Activated CD8-positive, alpha-beta memory T cell treated with anti-CD3 and anti-CD28 coated beads, Interleukin-2, amount 50 U/mL, for 4 hours (primary cell): ENCODE results near the gene SORCS3.

Source experiments
- DNase-seq: peaks from one replicate; pipeline ENCODE4 v3.0.0-alpha.2; 2020

Gene SORCS3

GRCh38 chr10:105139363-105139896, 498.3 kb downstream of the SORCS3 start:
- no peak for DNase-seq

GRCh38 chr10:105140600-105140999, 499.5 kb downstream of the SORCS3 start:
- no peak for DNase-seq

DNA sequence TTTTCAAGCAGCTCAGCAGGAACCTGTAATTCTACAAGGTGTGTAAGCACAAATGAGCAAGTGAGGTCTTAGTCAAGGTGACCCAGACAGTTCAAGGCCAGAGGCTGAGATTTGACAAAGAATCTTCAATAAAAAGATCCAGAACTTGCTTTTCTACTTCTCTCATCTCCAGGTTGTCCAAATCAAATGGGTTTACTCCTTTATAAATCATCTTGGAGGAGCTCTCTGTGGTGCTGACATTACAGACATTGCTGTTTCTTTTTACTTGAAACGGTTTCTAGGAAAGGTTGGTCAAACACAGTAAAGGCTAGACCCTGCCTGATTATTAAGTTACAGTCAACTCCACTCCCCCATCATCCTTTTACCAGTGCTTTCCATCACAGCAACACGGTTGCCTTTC, 504.6 kb downstream of the SORCS3 start:
- DNase-seq, result no peak

- no peak for DNase-seq
These were observed 505.3 kb downstream of the SORCS3 start for GRCh38 chr10:105146436-105146835.

DNA sequence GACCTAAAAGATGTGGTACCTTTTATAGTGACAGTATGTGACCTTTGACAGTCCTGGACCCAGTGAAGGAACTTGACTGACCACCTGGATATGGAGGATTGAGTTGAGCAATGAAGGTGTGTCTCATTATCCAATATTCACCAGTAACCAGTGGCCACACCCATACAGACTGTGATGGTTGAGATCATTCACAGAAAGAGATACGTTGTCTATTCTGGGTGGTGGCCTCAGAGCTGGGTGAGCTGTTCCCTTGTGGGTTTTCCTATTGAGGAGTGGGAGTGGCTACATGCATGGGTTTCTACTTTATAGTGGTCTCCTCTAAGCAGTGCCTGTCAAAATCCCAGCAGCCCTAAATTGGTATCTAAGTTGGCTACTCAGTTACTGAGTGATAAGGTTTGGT, 507.4 kb downstream of the SORCS3 start:
- DNase-seq, result no peak

DNA sequence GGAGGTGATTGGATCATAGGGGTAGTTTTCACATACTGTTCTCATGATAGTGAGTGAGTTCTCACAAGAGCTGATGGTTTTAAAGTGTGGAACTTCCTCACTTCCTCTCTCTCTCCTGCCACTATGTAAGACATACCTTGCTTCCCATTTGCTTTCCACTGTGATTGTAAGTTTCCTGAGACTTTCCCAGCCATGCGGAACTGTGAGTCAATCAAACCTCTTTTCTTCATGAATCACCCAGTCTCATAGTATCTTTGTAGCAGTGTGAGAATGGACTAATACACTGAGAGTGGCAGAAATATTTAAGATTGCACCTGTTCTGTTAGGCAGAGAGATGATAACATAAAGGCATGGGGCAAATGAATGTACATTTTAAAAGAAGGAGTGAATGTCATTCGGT, 507.8 kb downstream of the SORCS3 start:
- no peak for DNase-seq

GRCh38 chr10:105149371-105149891, 508.3 kb downstream of the SORCS3 start:
- DNase-seq, result no peak

DNA sequence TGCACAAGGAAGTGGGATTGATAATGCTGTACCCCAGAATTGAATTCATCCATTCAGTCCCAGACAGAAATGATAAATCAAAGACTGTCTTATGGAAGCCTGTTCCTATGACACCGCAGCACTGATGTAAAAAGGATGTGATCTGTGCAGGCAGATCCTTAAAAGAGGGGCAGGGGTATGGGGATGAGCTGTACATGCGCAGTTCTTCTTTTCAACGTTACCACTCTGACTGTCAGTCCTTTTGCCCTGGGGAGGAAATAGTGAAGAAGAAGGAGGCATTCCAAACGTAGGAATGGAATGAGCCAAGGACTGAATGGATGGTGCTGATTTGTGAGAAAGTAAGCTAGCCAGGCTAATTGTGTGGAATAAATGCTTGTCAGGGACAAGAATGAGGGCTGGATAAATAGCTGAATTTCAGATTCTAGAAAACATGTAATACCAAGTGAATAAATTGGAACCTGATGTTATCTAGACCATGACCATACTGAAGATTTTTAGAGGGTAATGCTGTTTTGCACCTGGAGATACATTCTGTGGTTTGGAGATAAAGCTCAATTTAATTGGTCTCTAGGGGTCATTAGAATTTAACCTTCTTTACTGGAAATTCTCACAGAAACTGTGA, 509.3 kb downstream of the SORCS3 start:
- no peak for DNase-seq

DNA sequence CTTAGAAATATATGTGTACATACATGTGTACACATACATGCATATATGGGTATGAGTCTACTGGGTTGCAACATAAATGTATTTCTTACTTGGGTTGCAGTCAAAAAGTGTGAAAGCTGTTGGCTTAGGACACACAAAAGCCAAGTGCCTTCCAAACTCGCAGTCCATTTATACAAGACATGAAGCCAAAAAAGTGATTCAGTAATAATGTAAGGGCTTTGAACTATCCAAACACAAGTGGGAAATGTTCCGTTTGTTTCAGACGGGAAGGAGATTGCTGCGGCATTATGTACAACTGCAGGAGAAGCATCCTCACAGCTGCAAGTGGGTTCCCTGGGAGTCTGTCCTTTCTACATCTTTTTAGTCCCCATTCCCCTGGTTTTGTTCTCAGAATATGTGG, 513.6 kb downstream of the SORCS3 start:
- DNase-seq, result no peak

GRCh38 chr10:105159268-105159667, 518.2 kb downstream of the SORCS3 start:
- no peak for DNase-seq

- DNase-seq, result no peak
These were observed 520.1 kb downstream of the SORCS3 start for GRCh38 chr10:105161149-105161548.

- no peak for DNase-seq
These were observed 520.7 kb downstream of the SORCS3 start for GRCh38 chr10:105161767-105162166.

- no peak for DNase-seq
These were observed 529.4 kb downstream of the SORCS3 start for GRCh38 chr10:105170521-105170920.

DNA sequence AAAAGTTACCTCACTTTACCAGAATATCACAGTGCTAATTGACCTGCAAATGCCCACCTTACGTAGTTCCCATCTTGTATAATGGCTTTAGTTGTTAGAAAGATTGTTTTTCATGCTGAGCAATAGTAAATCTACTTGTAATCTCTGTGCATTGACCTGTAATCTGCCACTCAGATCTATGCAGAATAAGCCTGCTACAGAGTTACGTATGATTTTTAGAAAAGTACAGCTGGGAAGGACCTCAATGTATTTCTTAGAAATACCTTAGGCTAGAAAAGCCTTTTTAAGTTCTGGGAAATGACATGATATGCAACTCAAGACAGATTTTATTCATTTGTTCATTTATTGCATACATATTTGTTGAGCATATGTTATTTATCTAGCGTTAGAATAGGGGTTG, 530.9 kb downstream of the SORCS3 start:
- no peak for DNase-seq

DNA sequence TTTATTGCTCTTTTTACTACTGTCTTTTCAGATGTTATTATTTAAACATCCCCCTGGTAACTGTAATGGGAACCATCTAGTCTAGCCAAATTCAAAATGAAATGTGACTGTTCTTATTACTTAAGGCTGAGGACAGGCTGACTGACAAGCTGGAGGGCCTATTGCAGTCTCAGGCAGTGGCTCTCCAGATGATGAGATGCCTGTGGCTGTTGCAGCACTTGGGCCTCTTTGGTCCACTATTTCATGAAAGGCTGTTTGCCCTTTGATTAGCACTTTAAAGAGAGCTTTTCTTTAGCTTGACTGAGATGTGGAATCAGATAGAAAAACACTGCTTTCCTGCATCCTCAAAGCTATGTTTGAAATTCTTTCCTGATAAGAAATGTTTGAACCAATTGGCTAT, 540.5 kb downstream of the SORCS3 start:
- no peak for DNase-seq

DNA sequence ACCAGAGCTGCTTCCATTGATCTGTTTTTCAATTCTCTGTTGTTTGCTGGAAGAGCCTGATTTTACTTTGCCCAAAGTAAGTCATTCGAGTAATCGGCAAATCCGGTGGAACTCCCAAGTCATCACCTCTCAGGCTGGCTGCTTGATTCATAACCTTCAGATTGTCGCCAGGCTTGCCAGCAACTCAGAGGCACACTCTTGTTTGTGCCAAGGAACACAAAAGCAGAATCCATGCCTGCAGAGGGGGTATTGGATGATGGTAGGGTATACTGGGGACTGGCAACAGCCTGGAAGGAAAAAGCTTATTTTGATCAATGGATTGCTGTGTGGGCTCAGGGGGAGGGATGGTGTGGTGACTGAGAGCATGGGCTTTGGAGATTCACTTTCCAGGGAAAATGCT, 542.4 kb downstream of the SORCS3 start:
- no peak for DNase-seq

- DNase-seq, result no peak
These were observed 544.1 kb downstream of the SORCS3 start for GRCh38 chr10:105185161-105185560.

DNA sequence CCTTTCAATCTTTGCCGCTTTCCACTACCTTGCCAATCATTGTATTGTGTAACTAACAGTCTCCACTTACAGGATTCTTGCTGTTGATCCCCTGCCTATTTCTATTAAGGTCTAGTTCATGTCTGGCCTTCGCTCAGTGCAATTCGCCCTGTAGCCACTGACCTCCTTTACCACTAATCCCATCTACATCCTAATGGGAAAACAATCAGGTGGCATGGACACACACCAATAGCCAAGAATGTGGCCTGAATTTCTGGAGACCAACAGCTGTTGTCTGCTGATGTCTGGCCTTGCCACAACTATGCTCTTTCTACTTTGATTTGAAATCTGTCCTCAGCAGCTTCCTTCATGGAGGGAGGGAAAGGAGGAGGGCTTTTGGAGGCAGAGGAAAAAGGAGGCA, 546.2 kb downstream of the SORCS3 start:
- DNase-seq, result no peak

- DNase-seq, result no peak
These were observed 547.8 kb downstream of the SORCS3 start for GRCh38 chr10:105188737-105189462.

DNA sequence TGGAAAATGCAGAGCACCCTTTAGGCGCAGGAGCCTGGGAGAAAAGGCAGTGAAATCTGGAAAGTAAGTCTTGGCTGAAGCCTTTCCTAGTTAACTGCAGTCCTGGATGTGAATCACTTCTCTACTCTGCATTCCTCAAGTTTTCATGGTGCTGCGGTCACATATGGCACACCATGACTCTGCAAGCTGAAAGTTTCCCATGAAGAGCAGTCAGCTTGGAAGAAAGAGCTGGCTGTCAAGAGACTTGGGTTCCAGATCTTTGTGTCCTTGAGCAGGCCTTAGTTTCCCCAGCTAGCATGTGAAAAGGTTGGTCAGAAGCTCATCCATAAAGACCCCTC, 548.3 kb downstream of the SORCS3 start:
- DNase-seq, result no peak

GRCh38 chr10:105192146-105192545, 551.1 kb downstream of the SORCS3 start:
- no peak for DNase-seq

DNA sequence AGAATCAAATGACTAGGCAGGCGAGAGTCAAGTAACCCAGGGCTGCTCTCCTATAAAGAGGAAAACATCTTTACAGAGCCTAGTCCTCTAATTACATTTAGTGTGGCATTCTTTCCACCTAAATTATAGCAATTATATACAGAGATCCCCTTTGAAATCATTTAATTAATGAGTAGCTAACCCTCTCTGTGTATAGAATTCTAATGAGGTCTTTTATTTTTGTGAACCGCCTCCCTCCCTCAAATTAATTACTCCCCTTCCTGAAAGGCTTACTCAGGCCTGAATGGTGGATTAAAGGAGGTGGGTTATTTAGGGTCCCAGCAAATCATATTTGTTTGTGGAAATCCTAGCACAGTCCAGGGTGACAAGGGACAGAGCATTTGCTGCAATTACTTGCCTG, 551.8 kb downstream of the SORCS3 start:
- no peak for DNase-seq

DNA sequence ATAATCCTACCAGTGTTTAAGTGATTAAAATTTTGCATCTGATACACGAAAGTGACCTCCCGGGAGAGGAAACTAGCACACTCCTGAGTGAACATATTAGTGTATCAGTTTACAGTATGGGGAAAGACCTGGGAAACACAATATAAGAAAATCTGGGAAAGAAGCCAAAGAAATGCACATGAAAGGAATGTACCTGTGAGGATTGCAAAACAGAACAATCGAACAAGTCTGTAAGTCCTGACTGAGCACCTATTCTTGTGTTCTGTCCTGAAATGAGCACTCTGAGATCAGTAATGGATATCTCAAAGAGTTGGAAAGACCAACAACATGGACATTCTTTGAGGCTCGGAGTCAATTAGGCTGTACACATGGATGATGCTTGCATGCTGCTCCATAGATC, 554.7 kb downstream of the SORCS3 start:
- DNase-seq, result no peak

- DNase-seq, result no peak
These were observed 556.7 kb downstream of the SORCS3 start for GRCh38 chr10:105197598-105198364.
